ENCODE data around the gene DNAH10.

- no peak for TF ChIP-seq ZFP30 (CRISPR knock-in tag; IDR thresholded peaks at IDR 0.05)
- TF ChIP-seq, protein P1, sequence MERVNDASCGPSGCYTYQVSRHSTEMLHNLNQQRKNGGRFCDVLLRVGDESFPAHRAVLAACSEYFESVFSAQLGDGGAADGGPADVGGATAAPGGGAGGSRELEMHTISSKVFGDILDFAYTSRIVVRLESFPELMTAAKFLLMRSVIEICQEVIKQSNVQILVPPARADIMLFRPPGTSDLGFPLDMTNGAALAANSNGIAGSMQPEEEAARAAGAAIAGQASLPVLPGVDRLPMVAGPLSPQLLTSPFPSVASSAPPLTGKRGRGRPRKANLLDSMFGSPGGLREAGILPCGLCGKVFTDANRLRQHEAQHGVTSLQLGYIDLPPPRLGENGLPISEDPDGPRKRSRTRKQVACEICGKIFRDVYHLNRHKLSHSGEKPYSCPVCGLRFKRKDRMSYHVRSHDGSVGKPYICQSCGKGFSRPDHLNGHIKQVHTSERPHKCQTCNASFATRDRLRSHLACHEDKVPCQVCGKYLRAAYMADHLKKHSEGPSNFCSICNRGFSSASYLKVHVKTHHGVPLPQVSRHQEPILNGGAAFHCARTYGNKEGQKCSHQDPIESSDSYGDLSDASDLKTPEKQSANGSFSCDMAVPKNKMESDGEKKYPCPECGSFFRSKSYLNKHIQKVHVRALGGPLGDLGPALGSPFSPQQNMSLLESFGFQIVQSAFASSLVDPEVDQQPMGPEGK (CRISPR knock-in tag; IDR thresholded peaks at IDR 0.05; ENCODE audit: borderline replicate concordance), result no peak
Measured at GRCh38 chr12:123899368-123899767, 137.3 kb downstream of the DNAH10 start.
